Frontal cortex (tissue), 4 donors: ENCODE measurements around the gene PGAM5. TPM values are rescaled to one million over a fixed set of nuclear protein-coding genes. Genes with fewer than 3 reads are reported as not detected.
A peak's percentile ranks its signal among the peaks of the same experiment; 100 is the strongest.

Experiments used
- DNase-seq, 2 donors: peaks; one replicate each; pipeline ENCODE4 v3.0.0; 2012; ENCODE audit warnings: low spot score in 2 of 2
- FAIRE-seq: peaks from 2 replicates; lab custom pipeline; 2012; peaks lifted over from hg19 to GRCh38; lab: Jason Lieb, UNC
- total RNA-seq: library from RNA; depleted of rRNA; stranded (reverse); fragments of >200 nt; gene quantifications from one replicate; pipeline ENCODE4 v1.2.3, GENCODE V29; 2014
- donor health status: control.
- donor health status: control.
- donor health status: control.

The PGAM5 gene
- total RNA-seq = 31.0 TPM

- no peak for FAIRE-seq
- DNase-seq = peak; percentile 95 to 96
These were observed at the start of gene PGAM5 for GRCh38 chr12:132710405-132711079. TSS of gene PGAM5 (plus strand) at chr12:132710842. CDS start at chr12:132710877, 35 bp downstream.

- FAIRE-seq (no peak), DNase-seq (no peak)
These were observed 49.6 kb upstream of the PGAM5 start for GRCh38 chr12:132660996-132661395.

- DNase-seq (no peak), FAIRE-seq (no peak)
These were observed 48.7 kb upstream of the PGAM5 start for GRCh38 chr12:132661972-132662371.

GRCh38 chr12:132662901-132663755 lies 47.5 kb upstream of the PGAM5 start:
- no peak for DNase-seq
- FAIRE-seq = no peak

- no peak for DNase-seq
- no peak for FAIRE-seq
These were observed 46.2 kb upstream of the PGAM5 start for GRCh38 chr12:132664206-132665148.

- DNase-seq (no peak), FAIRE-seq (no peak)
These were observed 45.5 kb upstream of the PGAM5 start for GRCh38 chr12:132665149-132665491.

GRCh38 chr12:132665794-132666193 lies 44.8 kb upstream of the PGAM5 start:
- no peak for DNase-seq
- FAIRE-seq = no peak

- no peak for FAIRE-seq
- DNase-seq = no peak
These were observed 42.2 kb upstream of the PGAM5 start for GRCh38 chr12:132668191-132669088.

GRCh38 chr12:132669166-132669879 lies 41.3 kb upstream of the PGAM5 start:
- FAIRE-seq (no peak), DNase-seq (no peak)

- no peak for FAIRE-seq
- no peak for DNase-seq
These were observed 38.5 kb upstream of the PGAM5 start for GRCh38 chr12:132672116-132672515.

- no peak for FAIRE-seq
- no peak for DNase-seq
These were observed 38.0 kb upstream of the PGAM5 start for GRCh38 chr12:132672678-132673077.

GRCh38 chr12:132673288-132674179 lies 37.1 kb upstream of the PGAM5 start:
- FAIRE-seq = no peak
- no peak for DNase-seq

- FAIRE-seq = no peak
- DNase-seq = no peak
These were observed 36.1 kb upstream of the PGAM5 start for GRCh38 chr12:132674561-132674960.

- DNase-seq (no peak), FAIRE-seq (no peak)
These were observed 34.7 kb upstream of the PGAM5 start for GRCh38 chr12:132675757-132676432.

GRCh38 chr12:132677492-132677891 lies 33.1 kb upstream of the PGAM5 start:
- no peak for FAIRE-seq
- DNase-seq = no peak

GRCh38 chr12:132685400-132685799 lies 25.2 kb upstream of the PGAM5 start:
- no peak for FAIRE-seq
- no peak for DNase-seq

- DNase-seq = no peak
- FAIRE-seq = no peak
These were observed 23.8 kb upstream of the PGAM5 start for GRCh38 chr12:132686825-132687210.
